ENCODE data around the gene RPS8. TPM values are rescaled to one million over a fixed set of nuclear protein-coding genes. Genes with fewer than 3 reads are reported as not detected.
A peak's percentile ranks its signal among the peaks of the same experiment; 100 is the strongest.
"Not testable (repeated sequence)": the region's sequence is repeated elsewhere in the genome, so short reads cannot be mapped to it uniquely, and the experiment has no call there.

RPS8 gene
- total and polyA plus RNA-seq, 8 donors = 322 to 3,429 (median 2,146) TPM

DNA sequence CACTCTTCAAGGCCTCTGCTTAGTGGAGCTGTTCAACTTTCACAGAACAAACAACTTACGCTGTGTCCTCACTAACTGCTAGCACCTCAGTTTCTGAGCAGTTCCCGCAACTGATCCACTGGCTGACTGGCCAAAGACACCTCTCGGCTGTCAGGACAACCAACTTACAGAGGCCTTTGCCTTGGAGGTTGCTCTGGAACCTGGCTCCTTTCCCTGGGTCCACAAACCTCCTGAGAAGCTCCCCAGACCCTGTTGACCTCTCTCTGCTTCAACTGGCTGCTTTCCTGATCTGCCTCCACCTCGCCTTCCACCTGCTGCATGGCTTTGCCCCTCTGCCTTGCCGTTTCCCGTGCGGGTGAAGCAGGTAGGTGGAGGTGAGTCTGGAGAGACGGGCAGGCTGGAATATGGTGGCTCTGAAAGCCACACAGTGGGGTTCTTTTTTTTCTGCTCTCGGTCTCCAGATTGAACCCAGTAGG, 45.9 kb downstream of the RPS8 start:
- H3K4me1 ChIP-seq = peaks cover 15 to 32% (median 23%) of the 10 kb centered on the region in 4 donors
- H3K27ac ChIP-seq = peak overlapping the region in 2 of 5 donors; percentile 91 to 96
- H3K9me3 ChIP-seq = no peaks in the 10 kb centered on the region
- no peaks in the 10 kb centered on the region for H3K36me3 ChIP-seq
- intact Hi-C loops (cut with DNase I; ENCODE audit: low total_unique reads) = no loop called here
- WGBS, 5 donors = 79 to 89% (median 82%) methylated on average over 9 of the region's 9 CpGs
- no peak overlapping the region for H3K4me3 ChIP-seq
- TF ChIP-seq EP300 (IDR thresholded peaks at IDR 0.05) = no peak
- H3K27me3 ChIP-seq = no peaks in the 10 kb centered on the region
- no peak for DNase-seq

- no peak for DNase-seq
- H3K9me3 ChIP-seq = no peaks in the 10 kb centered on the region
- TF ChIP-seq POLR2AphosphoS5 (IDR thresholded peaks at IDR 0.05) (no peak), CTCF (IDR thresholded peaks at IDR 0.05) (no peak), EP300 (IDR thresholded peaks at IDR 0.05) (no peak), POLR2A (IDR thresholded peaks at IDR 0.05) (no peak)
Measured at GRCh38 chr1:44822131-44822701, 46.9 kb downstream of the RPS8 start.

GRCh38 chr1:44822981-44823451, 47.7 kb downstream of the RPS8 start:
- no peak for DNase-seq
- H3K4me3 ChIP-seq = no peak overlapping the region
- H3K27ac ChIP-seq = no peak overlapping the region
- no peaks in the 10 kb centered on the region for H3K27me3 ChIP-seq
- intact Hi-C loops (cut with DNase I; ENCODE audit: low total_unique reads) = no loop called here
- TF ChIP-seq CTCF (IDR thresholded peaks at IDR 0.05) (no peak), POLR2AphosphoS5 (IDR thresholded peaks at IDR 0.05) (no peak), POLR2A (IDR thresholded peaks at IDR 0.05) (no peak), EP300 (IDR thresholded peaks at IDR 0.05) (no peak)
- 69 to 81% (median 78%) methylated on average over 13 to 15 of the region's 15 CpGs for WGBS, 5 donors
- no peaks in the 10 kb centered on the region for H3K36me3 ChIP-seq
- peaks cover 15 to 46% (median 26%) of the 10 kb centered on the region in 4 donors for H3K4me1 ChIP-seq
- H3K9me3 ChIP-seq = no peaks in the 10 kb centered on the region

More at GRCh38 chr1:44822131-44822701, 46.9 kb downstream of the RPS8 start:
- no peaks in the 10 kb centered on the region for H3K27me3 ChIP-seq
- 68 to 89% (median 88%) methylated on average over 3 to 6 of the region's 6 CpGs for WGBS, 5 donors
- no peak overlapping the region for H3K4me3 ChIP-seq
- intact Hi-C loops (cut with DNase I; ENCODE audit: low total_unique reads) = no loop called here
- H3K4me1 ChIP-seq = peaks cover 15 to 41% (median 23%) of the 10 kb centered on the region in 4 donors
- no peaks in the 10 kb centered on the region for H3K36me3 ChIP-seq
- H3K27ac ChIP-seq = no peak overlapping the region

DNA sequence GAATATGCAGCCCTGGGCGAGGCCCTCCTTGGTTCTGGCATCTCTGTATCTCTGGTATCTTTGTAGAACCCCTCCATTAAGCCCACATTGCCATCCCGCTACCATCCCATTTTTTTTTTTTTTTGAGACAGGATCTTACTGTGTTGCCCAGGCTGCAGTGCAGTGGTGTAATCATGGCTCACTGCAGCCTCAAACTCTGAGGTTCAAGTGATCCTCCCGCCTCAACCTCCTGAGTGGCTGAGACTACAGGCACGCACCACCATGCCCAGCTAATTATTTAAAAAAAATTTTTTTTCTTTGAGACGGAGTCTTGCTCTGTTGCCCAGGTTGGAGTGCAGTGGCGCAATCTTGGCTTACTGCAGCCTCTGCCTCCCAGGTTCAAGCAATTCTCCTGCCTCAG, 49.1 kb downstream of the RPS8 start:
- intact Hi-C loops (cut with DNase I; ENCODE audit: low total_unique reads) = not testable (repeated sequence)

GRCh38 chr1:44826375-44827196, 51.2 kb downstream of the RPS8 start:
- intact Hi-C loops (cut with DNase I; ENCODE audit: low total_unique reads) = no loop called here
- Histone ChIP-seq H3K4me3 (no peak overlapping the region), H3K27me3 (no peaks in the 10 kb centered on the region), H3K36me3 (no peaks in the 10 kb centered on the region), H3K27ac (peak overlapping the region in 3 of 5 donors; percentile 26 to 56 (median 38)), H3K9me3 (no peaks in the 10 kb centered on the region), H3K4me1 (peaks cover 0 to 17% (median 3%) of the 10 kb centered on the region in 4 donors)
- TF ChIP-seq POLR2A (IDR thresholded peaks at IDR 0.05) (no peak), CTCF (IDR thresholded peaks at IDR 0.05) (no peak), EP300 (IDR thresholded peaks at IDR 0.05) (no peak), POLR2AphosphoS5 (IDR thresholded peaks at IDR 0.05) (no peak)
- DNase-seq = peak in 1 of 2 donors; percentile 83
- 44 to 55% (median 47%) methylated on average over 18 to 24 of the region's 24 CpGs for WGBS, 5 donors

More for the DNA sequence above, 49.1 kb downstream of the RPS8 start:
- not testable (repeated sequence) for H3K36me3 ChIP-seq, DNase-seq, H3K4me3 ChIP-seq, H3K27ac ChIP-seq, H3K9me3 ChIP-seq, H3K27me3 ChIP-seq
- WGBS, 5 donors = 92 to 94% (median 93%) methylated on average over 6 of the region's 6 CpGs
- H3K4me1 ChIP-seq = peaks cover 7 to 33% (median 17%) of the 10 kb centered on the region in 4 donors
